ENCODE data around the gene LRFN2. TPM values are rescaled to one million over a fixed set of nuclear protein-coding genes. Genes with fewer than 3 reads are reported as not detected.

LRFN2 gene
- total RNA-seq, 1 donor from 2014 or later = 0.20 TPM

GRCh38 chr6:40407239-40407638, 179.9 kb downstream of the LRFN2 start:
- intact Hi-C loops (cut with micrococcal nuclease) = no loop called here

- intact Hi-C loops (cut with micrococcal nuclease) = no loop called here
These were observed 181.0 kb downstream of the LRFN2 start for GRCh38 chr6:40406175-40406574.

GRCh38 chr6:40400738-40401137, 186.4 kb downstream of the LRFN2 start:
- intact Hi-C loops (cut with micrococcal nuclease) = no loop called here

GRCh38 chr6:40399888-40400457, 187.2 kb downstream of the LRFN2 start:
- intact Hi-C loops (cut with micrococcal nuclease) = no loop called here

GRCh38 chr6:40398810-40399477, 188.2 kb downstream of the LRFN2 start:
- intact Hi-C loops (cut with micrococcal nuclease) = no loop called here

- intact Hi-C loops (cut with micrococcal nuclease) = no loop called here
These were observed 189.0 kb downstream of the LRFN2 start for GRCh38 chr6:40398034-40398691.

GRCh38 chr6:40397287-40398033, 189.7 kb downstream of the LRFN2 start:
- intact Hi-C loops (cut with micrococcal nuclease) = no loop called here

- intact Hi-C loops (cut with micrococcal nuclease) = no loop called here
These were observed 191.5 kb downstream of the LRFN2 start for GRCh38 chr6:40395698-40396076.

- intact Hi-C loops (cut with micrococcal nuclease) = no loop called here
These were observed 192.0 kb downstream of the LRFN2 start for GRCh38 chr6:40395066-40395697.

- intact Hi-C loops (cut with micrococcal nuclease) = no loop called here
These were observed 192.8 kb downstream of the LRFN2 start for GRCh38 chr6:40394381-40394780.

- intact Hi-C loops (cut with micrococcal nuclease) = no loop called here
These were observed 193.5 kb downstream of the LRFN2 start for GRCh38 chr6:40393641-40394040.

- intact Hi-C loops (cut with micrococcal nuclease) = no loop called here
These were observed 194.6 kb downstream of the LRFN2 start for GRCh38 chr6:40392589-40392988.

- intact Hi-C loops (cut with micrococcal nuclease) = no loop called here
These were observed 195.2 kb downstream of the LRFN2 start for GRCh38 chr6:40391851-40392517.

- intact Hi-C loops (cut with micrococcal nuclease) = no loop called here
These were observed 196.1 kb downstream of the LRFN2 start for GRCh38 chr6:40391086-40391485.

- intact Hi-C loops (cut with micrococcal nuclease) = no loop called here
These were observed 196.9 kb downstream of the LRFN2 start for GRCh38 chr6:40390144-40390800.

- intact Hi-C loops (cut with micrococcal nuclease) = loop anchor here (2.0 kb wide), 1 partner anchor 18 kb away; no protein-coding TSS in a partner anchor
These were observed 197.9 kb downstream of the LRFN2 start for GRCh38 chr6:40389254-40389653.

GRCh38 chr6:40387871-40388264, 199.3 kb downstream of the LRFN2 start:
- intact Hi-C loops (cut with micrococcal nuclease) = loop anchor here (2.0 kb wide), 1 partner anchor 17 kb away; no protein-coding TSS in a partner anchor

GRCh38 chr6:40387127-40387870, 199.9 kb downstream of the LRFN2 start:
- intact Hi-C loops (cut with micrococcal nuclease) = no loop called here

GRCh38 chr6:40386200-40386599, 201.0 kb downstream of the LRFN2 start:
- intact Hi-C loops (cut with micrococcal nuclease) = no loop called here
